HG02763 (cell line): ENCODE data around the gene AKNA.

ENCODE experiments used
- ATAC-seq: cut with Tn5 transposase; IDR thresholded peaks from one replicate; pipeline ENCODE4 v1.9.1; 2021; ENCODE audit warnings: mild to moderate bottlenecking, moderate library complexity; ENCODE audit not compliant: unreplicated experiment

Gene AKNA

DNA sequence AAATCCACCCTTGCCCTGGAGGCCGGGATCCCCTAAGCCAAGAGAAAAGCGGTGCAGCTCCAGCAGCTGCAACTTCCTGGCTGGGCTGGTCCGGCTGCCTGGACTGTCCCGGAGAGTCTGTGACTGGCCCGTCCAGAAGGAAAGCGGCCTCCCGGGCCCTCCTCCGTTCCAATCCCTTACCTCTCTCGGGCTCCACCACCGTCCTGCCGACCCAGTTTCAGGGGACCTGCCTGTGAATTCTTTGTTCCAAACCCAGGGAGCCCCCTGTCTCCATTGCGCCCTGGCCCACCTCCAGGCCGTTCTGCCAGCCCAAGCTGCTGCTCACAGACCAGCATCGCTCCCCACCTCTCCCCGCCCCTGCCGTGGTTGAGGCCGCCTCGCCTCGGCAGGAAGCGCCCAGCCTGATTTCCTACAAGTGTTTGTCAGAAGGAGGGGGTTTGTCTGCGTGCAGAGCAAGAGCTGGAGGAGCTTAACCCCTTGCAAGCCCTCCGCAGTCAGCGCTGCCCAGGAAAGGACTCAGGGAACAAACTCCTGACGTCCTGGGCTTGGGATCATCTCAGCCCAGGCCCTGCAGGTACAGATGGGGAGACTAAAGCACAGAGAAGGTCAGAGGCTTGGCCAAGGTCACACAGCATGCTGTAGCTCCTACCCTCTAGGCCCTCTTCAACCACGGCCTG, at the start of gene AKNA:
Gene AKNA, minus strand, starts transcription at position 303 of the 677 bp plus-strand sequence. CDS start 6,649 bp downstream, outside the sequence.
- peak; percentile 30 for ATAC-seq

GRCh38 chr9:114437401-114437893, 49.7 kb upstream of the AKNA start:
- ATAC-seq = no peak

GRCh38 chr9:114434878-114435311, 47.1 kb upstream of the AKNA start:
- ATAC-seq = no peak

DNA sequence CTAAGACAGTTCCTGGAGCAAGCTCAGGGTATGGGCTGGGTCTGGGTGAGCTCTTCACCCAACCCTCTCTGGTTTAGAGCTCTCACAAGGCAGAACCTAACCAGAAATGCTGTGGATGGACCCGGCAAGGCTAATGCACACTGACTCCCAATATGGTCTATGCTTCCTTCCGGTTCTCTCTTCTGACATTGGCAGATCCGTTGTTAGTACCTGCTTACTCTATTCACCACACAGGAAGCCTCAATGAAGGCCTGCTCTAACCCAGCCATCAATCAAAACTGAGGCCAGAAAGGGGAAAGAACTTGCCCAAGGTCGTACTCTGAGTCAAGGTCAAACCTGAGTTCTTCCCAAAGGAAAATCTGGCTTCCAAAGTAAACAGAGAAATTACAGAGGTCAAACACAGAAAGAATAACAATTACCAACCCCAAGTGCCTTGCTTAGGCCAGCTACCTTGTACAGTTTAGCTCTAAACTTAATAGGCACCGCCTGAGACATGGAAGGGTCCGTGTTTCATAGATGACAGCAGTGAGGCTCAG, 46.0 kb upstream of the AKNA start:
- no peak for ATAC-seq

- ATAC-seq = no peak
Measured at GRCh38 chr9:114433086-114433485, 45.3 kb upstream of the AKNA start.

- ATAC-seq = no peak
Measured at GRCh38 chr9:114432323-114433067, 44.7 kb upstream of the AKNA start.

DNA sequence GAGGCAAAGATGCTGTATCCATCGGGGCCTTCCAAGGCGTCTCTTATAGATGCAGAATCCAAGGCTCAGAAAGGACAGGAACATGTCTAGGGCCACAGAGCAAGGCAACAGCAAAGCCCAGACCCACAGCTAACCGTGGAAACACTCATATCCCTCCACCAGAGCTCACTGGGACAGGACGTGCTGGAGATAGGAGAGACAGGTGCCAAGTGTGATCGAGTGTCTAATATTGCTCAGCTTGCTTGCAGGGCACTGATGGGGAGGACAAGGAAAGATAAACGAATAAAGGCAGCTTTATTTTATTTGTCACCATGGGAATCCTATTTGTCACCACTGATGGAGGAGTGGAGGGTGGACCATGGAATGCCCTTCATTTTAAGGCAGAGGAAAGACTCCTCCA, 44.0 kb upstream of the AKNA start:
- no peak for ATAC-seq

- no peak for ATAC-seq
Measured at GRCh38 chr9:114431003-114431402, 43.2 kb upstream of the AKNA start.

- no peak for ATAC-seq
Measured at GRCh38 chr9:114430457-114430856, 42.7 kb upstream of the AKNA start.

DNA sequence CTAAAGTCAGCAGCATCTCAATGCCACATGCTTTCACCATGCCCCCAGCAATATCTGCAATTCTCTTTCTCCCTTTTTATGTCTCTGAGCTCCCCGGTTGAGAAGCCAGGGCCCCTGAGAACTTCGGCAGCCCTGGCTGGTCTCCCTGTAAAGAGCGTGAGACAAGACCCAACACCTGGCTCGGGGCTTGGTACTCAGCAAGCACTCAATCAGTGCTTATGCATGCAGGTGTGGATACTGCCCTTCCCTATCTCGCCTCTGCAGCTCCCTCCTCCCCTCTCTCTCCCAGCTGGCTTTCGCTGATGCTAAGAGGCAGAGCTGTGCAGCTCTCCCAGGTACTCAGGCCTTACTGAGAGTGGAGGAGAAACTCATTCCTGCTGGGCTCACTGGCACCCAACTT, 41.7 kb upstream of the AKNA start:
- no peak for ATAC-seq

DNA sequence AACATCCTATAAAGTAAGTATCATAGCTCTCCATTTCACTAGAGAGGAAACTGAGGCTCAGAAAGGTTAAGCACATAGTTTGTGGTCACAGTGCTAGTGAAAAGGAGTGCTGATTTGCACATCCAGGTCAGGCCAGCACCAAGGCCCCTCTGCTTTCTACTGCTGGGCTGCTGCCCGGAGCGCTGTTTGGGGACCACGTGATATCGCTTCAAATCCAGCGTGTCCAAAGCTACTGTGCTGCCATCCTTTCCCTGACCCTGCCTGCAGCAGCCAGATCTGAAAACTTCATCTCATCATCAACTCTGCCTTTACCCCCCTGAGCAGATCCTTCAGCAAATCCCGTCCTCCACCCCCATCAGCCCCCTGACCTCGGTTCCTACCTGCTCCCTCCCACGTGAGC, 40.7 kb upstream of the AKNA start:
- no peak for ATAC-seq

DNA sequence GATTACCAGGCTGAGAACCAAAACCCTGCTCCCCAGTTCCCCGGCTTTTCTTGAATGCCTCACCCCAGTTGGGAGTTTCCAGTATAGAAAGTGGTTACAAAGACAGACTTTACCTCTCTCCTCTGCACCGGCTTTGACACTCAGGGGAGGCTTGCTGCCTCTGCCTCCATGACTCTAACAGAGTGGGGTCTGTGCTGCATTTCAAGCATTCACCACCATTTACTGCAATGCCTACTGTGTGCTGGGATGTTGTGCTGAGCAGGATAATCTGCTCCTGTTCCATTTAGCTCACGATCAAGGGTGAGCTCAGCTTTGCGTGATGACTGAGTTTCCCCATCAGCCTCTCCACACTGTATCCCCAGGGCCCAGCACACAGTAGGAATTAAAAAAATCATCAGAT, 39.9 kb upstream of the AKNA start:
- ATAC-seq = no peak

DNA sequence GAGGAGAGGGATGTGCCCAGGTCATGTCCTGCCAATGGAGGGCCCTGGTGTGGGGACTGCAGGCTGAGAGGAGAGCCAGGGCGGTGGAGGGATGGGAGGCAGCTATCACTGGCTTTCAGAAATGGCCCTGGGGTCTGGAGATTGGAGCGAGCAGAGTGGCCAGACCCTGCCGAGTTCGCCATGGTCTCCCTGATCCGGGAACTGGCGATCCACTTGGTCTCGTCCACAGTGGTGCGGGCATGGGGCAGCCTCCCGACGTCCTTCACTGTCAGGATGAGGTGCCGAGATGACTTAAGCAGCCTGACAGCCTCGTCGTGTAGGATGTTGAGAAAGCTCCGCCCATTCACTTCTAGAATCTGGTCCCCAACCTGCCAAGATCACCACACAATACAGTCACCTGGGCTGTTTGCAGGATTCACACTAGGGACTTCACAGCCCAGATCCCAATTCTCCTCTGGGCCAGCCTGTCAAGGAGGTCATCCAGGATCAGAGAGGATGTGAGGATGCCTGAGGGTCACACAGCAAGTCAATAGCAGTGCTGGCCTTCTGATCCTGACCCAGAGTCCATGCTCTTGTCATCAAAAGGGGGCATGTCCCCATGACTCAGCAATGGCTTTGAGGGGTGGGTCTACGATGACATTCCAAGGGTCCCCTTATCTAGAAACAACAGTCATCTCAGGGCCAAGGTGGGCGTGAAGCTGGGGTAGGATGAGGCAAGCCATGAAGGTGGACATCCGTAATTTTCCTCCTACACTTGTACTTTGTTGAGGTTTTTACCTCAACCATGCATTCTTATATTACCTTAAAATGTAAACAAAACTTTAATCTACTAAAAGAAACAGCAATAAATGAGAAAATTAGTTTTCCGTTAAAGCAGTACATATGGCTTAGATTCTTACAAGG, 38.5 kb upstream of the AKNA start:
- ATAC-seq = no peak

GRCh38 chr9:114425126-114425525, 37.3 kb upstream of the AKNA start:
- no peak for ATAC-seq

GRCh38 chr9:114424126-114424525, 36.3 kb upstream of the AKNA start:
- no peak for ATAC-seq

DNA sequence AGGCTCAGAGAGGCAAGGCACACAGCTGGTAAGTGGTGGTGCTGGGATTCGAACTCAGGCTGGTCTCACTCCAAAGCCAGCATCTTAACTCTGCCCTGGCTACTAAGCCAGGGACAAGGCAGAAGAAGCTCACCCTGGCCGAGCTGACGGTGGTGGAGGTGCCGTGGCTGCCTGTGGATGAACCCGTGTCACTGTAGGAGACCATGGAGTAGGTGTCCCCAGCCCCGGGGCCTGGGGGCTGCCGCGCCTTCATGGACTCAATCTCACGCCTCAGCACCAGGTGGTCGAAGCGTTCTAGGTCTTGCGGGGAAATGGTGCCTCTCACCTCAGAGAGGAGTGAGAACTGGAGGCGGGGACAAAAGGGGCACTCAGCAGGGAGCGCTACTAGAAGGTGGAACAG, 35.4 kb upstream of the AKNA start:
- ATAC-seq = no peak

DNA sequence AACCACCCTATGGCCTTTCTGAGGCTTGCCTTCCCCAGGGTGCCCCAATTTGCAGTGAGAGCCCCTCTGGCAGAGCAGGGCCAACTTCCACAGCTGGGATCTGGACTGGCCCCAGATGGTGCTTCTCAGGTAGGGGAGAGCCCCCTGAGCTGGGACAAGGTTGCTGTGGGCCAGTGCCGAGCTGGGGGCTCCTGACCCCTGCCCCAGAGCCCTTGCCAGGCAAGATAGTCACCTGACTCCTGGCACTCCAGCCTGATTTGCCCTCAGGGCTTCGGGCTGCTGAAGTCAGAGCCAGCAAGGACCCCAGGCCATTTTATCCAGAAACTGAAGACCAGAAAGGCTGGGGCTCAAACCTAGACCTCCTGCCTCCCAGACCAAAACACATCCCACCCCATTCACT, 33.4 kb upstream of the AKNA start:
- ATAC-seq = no peak

DNA sequence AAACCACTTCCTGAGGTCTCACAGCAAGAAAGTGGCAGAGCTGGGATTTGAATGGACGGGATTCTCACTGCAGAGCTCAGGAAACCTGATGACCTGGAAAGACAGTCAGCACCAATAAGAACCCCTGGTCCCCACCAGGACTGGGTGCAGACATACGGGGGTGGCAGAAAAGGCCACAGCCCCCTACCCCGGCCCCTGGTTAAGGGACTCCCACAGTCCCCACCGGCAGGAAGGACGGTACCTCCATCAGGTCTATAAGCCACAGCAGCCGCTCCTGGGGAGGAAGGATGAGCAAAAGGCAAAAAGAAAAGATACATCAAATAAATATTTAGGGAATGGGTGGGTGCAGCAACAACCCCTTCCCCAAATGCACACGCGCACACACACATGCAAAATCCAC, 32.0 kb upstream of the AKNA start:
- ATAC-seq = no peak

DNA sequence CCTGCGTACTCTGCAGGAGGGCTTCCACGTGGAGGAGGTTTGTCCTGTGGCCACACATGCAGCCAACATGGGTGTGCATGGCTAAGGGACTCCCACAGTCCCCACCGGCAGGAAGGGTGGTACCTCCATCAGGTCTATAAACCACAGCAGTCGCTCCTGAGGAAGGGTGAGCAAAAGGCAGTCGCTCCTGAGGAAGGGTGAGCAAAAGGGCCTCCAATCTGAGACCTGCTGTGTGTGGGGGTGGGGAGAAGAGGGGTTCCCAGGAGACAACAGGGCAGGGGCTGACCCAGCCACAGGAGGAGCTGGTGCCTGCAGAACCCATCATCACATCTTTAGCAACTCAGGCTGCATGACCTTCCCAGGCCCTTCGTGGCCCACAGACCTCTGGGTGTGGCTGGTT, 30.3 kb upstream of the AKNA start:
- no peak for ATAC-seq

DNA sequence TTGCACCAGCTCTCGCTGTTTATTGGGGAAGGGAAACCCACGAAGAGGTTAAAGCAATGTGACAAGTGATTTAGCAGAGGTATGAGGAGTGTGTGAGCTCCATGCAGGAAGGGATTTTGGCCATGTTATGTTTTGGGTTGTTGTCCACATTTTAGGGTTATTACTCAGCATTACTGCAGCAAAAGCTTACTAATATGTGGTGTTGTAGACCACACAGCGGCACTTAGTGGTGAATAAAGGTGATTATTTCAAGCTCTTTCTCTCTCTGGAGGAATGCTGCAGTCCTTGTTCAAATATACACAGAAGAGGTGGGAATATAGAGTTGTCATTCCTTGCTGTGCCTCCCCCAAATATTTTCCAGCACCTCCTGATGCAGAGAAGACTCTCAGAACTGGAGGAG, 29.7 kb upstream of the AKNA start:
- ATAC-seq = no peak

DNA sequence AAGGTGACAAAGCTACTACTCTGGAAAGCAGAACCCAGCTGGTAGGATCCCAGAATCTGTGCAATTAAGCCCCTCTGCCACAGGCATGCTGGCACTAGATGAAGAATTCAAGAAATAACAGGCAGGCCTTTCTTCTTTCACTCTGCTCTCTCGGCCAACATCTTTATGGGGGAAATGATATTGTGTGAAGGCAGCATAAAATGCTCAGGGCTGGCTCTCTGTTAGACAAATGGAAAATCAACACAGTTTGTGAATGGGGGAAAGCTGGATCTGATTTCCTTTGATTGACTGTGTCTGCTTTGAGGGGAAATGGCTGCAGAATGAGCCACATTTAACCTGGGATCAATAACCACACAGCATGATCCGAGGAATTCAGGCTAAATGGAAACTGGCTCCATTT, 29.1 kb upstream of the AKNA start:
- ATAC-seq = no peak
